ENCODE data around the gene JAKMIP1.

JAKMIP1 gene

DNA sequence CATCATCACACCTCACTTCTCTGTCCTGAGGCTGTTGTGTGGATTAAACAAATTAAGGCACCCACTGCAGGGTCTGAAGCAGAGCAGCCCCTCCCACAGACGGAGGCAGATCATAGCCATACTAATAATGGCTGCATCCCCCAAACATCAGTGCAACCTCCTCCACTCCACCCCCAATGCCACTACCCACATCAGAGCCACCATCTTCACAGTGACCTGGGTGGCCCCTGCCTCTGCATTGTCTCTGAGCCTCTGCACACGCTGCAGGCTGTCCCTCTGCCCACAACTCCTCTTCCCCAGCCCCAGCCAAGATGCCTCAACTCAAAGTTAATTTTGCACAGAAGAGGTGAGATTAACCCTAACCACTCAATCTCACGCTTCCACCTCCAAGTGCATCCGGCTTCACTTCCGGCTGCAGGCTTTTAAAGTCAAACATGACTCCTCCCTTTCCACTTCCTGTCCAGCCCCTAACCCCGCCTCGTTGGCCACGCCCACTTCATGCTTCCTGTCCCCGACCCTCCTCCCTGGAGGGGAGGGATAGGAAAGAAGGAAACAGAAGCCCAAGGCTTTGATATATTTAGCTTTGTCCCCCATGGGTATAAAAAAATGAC is 22.7 kb downstream of the JAKMIP1 start:
- H3K4me1 ChIP-seq (ENCODE audit: insufficient read depth, low read length): no peaks in the 10 kb centered on the region
- H2AFZ ChIP-seq (ENCODE audit: low read depth, low read length): no peak overlapping the region
- no peaks in the 10 kb centered on the region for H3K36me3 ChIP-seq (ENCODE audit: insufficient read depth, low read length)
- no peak overlapping the region for H3K4me3 ChIP-seq (ENCODE audit: low read length)
- no peaks in the 10 kb centered on the region for H3K9me3 ChIP-seq (ENCODE audit: low read length)
- H3K27me3 ChIP-seq (ENCODE audit: insufficient read depth, low read length): no peaks in the 10 kb centered on the region

DNA sequence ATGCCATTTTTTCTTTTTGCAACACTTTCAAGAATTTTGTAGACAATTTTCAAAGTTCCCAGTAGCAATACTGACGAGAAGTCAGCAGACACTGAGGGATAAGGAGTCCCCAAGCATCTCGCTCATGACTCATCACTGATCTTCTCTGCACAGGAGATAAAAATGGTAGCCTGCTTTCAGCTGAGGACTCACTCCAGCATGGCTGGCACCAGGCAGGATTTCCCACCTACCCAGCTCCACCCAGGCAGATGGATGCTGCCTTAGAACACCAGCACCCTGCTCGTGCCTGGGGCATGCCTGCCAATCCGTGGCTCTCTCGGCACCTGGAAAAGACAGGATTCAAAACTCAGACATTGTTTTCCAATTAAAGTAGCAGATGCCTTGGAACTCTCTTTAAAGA is 24.9 kb downstream of the JAKMIP1 start:
- Histone ChIP-seq H3K36me3 (ENCODE audit: insufficient read depth, low read length) (no peaks in the 10 kb centered on the region), H3K27me3 (ENCODE audit: insufficient read depth, low read length) (no peaks in the 10 kb centered on the region), H3K9me3 (ENCODE audit: low read length) (no peaks in the 10 kb centered on the region), H3K4me1 (ENCODE audit: insufficient read depth, low read length) (no peaks in the 10 kb centered on the region), H2AFZ (ENCODE audit: low read depth, low read length) (no peak overlapping the region), H3K4me3 (ENCODE audit: low read length) (no peak overlapping the region)

DNA sequence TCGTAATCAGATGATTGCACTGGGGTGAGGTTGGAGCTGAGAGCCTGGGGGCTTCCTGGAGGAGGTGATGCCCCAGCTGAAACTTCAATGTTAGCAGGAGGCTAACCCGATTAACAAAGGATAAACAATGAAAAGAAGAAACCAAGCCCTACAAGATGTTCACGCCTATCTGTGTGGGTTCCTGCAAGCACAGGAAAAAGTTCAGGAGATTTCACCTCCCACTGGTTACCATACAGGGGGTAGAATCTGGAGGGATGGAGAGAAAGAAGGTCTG is 27.5 kb downstream of the JAKMIP1 start:
- Histone ChIP-seq H3K27me3 (ENCODE audit: insufficient read depth, low read length) (no peaks in the 10 kb centered on the region), H2AFZ (ENCODE audit: low read depth, low read length) (no peak overlapping the region), H3K4me3 (ENCODE audit: low read length) (no peak overlapping the region), H3K4me1 (ENCODE audit: insufficient read depth, low read length) (no peaks in the 10 kb centered on the region), H3K9me3 (ENCODE audit: low read length) (no peaks in the 10 kb centered on the region), H3K36me3 (ENCODE audit: insufficient read depth, low read length) (no peaks in the 10 kb centered on the region)

DNA sequence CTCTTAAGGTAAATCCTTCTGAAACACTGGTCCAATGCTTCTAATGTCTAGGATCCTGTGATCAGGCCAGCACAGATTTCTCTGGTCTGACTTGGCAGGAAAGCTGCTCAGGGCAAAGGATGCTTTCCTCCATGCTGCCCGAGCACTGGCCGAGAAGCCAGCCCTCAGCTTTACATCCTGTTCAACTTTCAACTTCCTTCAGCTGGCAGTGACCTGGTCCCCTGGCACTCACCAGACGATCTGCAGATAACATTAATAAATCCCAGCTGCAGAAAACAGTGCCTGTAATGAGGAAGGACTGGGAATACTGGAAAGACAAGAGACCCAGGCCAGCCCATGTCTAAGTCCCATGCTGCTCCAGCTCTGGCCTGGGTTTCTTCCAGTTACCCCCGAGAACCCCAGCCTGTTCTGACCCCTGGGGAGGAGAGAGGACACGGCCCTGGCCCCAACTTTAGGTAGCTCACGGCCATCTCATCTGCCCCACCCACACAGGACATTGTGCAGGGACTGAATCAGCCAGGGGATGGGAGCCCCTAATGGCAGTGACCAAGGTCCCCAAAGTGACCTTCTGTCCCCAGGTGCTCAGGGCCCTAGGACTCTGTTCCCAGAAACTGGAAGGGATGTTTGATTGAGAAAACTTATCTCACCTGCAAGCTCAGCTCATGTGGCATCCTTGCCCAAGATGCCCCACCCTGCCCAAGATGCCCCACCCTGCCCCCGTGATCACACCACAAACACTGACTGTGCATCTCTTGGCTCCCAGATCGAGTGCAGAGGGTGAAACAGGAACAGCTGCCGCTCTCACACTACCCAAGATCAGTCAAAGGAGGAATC is 28.0 kb downstream of the JAKMIP1 start:
- Histone ChIP-seq H3K4me1 (ENCODE audit: insufficient read depth, low read length) (no peaks in the 10 kb centered on the region), H3K4me3 (ENCODE audit: low read length) (no peak overlapping the region), H2AFZ (ENCODE audit: low read depth, low read length) (no peak overlapping the region), H3K36me3 (ENCODE audit: insufficient read depth, low read length) (no peaks in the 10 kb centered on the region), H3K9me3 (ENCODE audit: low read length) (no peaks in the 10 kb centered on the region), H3K27me3 (ENCODE audit: insufficient read depth, low read length) (no peaks in the 10 kb centered on the region)

DNA sequence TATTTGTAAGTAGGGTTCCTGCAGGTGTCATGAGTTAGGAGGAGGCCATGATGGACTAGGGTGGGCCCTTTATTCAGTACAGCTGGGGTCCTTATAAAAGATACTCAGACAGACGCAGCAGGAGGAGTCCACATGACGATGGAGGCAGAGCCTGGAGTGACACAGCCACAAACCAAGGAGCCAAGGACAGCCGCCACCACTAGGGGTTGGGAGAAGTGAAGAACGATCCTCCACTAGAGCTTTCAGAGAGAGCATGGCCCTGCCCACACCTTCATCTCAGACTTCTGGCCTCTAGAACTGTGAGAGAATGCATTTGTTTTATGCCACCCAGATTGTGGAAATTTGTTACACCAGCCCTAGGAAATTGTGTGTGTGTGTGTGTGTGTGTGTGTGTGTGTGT is 31.1 kb downstream of the JAKMIP1 start:
- no peaks in the 10 kb centered on the region for H3K4me1 ChIP-seq (ENCODE audit: insufficient read depth, low read length)
- H3K27me3 ChIP-seq (ENCODE audit: insufficient read depth, low read length): no peaks in the 10 kb centered on the region
- H3K36me3 ChIP-seq (ENCODE audit: insufficient read depth, low read length): no peaks in the 10 kb centered on the region
- no peak overlapping the region for H3K4me3 ChIP-seq (ENCODE audit: low read length)
- no peak overlapping the region for H2AFZ ChIP-seq (ENCODE audit: low read depth, low read length)
- H3K9me3 ChIP-seq (ENCODE audit: low read length): no peaks in the 10 kb centered on the region

DNA sequence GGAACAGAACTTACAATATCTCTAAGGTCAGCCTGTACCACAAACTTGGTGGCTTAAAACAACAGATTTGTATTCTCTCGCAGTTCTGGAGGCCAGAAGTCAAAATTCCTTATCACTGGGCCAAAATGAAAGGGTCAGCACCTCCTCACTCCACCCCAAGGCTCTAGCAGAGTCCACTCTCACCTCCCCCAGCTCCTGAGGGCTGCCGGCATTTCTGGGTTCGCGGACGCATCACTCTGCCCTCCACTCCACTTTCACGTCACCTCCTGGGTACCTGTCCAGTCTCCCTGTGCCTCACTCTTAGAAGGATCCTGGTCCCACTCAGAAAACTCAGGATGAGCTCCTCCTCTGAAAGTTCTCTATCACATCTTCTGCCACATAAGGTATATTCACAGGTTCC is 34.6 kb downstream of the JAKMIP1 start:
- no peaks in the 10 kb centered on the region for H3K36me3 ChIP-seq (ENCODE audit: insufficient read depth, low read length)
- H3K4me3 ChIP-seq (ENCODE audit: low read length): no peak overlapping the region
- no peak overlapping the region for H2AFZ ChIP-seq (ENCODE audit: low read depth, low read length)
- H3K9me3 ChIP-seq (ENCODE audit: low read length): peaks cover 2% of the 10 kb centered on the region
- H3K27me3 ChIP-seq (ENCODE audit: insufficient read depth, low read length): no peaks in the 10 kb centered on the region
- H3K4me1 ChIP-seq (ENCODE audit: insufficient read depth, low read length): no peaks in the 10 kb centered on the region

DNA sequence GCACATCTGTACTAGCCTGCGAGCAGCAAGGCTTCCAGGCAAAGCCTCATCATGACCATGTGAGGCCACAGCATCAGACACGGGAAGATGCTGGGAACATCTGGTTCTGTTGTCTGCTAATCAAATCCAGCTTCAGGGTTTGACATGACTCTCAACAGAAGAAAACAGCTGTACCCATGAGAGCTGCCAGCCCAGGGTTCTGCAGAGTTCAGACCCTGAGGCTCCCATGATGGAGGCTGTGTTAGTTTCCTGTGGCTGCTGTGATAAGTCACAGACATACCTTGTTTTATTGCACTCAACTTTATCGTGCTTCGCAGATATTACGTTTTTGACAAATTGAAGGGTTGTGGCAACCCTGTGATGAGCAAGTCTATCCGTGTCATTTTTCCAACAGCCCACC is 37.5 kb downstream of the JAKMIP1 start:
- no peaks in the 10 kb centered on the region for H3K27me3 ChIP-seq (ENCODE audit: insufficient read depth, low read length)
- H3K9me3 ChIP-seq (ENCODE audit: low read length): peaks cover 2% of the 10 kb centered on the region
- H3K36me3 ChIP-seq (ENCODE audit: insufficient read depth, low read length): no peaks in the 10 kb centered on the region
- no peak overlapping the region for H2AFZ ChIP-seq (ENCODE audit: low read depth, low read length)
- H3K4me3 ChIP-seq (ENCODE audit: low read length): no peak overlapping the region
- no peaks in the 10 kb centered on the region for H3K4me1 ChIP-seq (ENCODE audit: insufficient read depth, low read length)

DNA sequence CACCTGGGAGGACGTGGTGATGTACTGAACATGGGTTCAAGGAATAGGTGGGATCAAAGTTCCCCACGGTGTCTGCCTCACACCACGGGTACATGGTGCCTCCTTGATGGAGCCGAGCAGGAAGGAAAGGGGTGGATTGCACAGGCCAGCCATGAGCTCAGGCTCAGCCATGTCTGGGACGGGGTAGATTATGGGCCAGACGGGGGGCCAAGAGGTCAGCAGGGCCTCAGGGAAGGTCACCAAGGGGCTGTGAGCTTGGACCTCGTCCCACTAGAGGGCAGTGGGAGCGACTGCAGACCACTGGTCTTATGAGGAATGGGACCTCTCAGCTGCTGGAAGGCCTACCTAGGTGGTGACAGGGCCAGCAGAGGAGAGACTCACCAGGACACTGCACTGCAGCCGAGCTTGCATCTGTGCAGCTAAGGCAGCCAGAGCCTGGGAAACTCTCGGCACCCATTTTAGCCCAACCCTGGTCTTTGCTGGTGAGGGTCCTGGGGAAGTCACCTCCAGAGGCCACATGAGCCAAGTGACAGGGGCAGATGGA is 38.4 kb downstream of the JAKMIP1 start:
- no peaks in the 10 kb centered on the region for H3K4me1 ChIP-seq (ENCODE audit: insufficient read depth, low read length)
- peaks cover 2% of the 10 kb centered on the region for H3K9me3 ChIP-seq (ENCODE audit: low read length)
- peaks cover under 1% of the 10 kb centered on the region for H3K27me3 ChIP-seq (ENCODE audit: insufficient read depth, low read length)
- no peak overlapping the region for H2AFZ ChIP-seq (ENCODE audit: low read depth, low read length)
- no peak overlapping the region for H3K4me3 ChIP-seq (ENCODE audit: low read length)
- no peaks in the 10 kb centered on the region for H3K36me3 ChIP-seq (ENCODE audit: insufficient read depth, low read length)

DNA sequence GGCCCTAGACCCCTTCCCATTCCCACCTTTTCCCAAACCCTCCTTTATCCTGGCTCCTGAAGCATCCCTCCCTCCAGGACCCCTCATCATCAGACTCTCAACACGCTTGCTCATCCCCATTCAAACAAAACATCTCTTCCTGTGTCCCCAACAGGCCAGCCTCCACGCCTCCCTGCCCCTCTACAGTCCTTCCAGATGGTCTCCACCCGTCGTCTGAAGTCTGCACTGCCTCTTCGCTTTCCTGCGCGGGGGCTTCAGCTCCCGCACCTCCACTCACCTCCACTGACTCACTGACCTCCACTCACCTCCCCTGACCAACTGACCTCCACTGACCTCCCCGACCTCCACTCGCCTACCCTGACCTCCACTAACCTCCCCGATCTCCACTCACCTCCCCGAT is 39.8 kb downstream of the JAKMIP1 start:
- Histone ChIP-seq H3K27me3 (ENCODE audit: insufficient read depth, low read length) (peaks cover 5% of the 10 kb centered on the region), H2AFZ (ENCODE audit: low read depth, low read length) (no peak overlapping the region), H3K36me3 (ENCODE audit: insufficient read depth, low read length) (no peaks in the 10 kb centered on the region), H3K4me1 (ENCODE audit: insufficient read depth, low read length) (no peaks in the 10 kb centered on the region), H3K4me3 (ENCODE audit: low read length) (no peak overlapping the region), H3K9me3 (ENCODE audit: low read length) (peaks cover 2% of the 10 kb centered on the region)

DNA sequence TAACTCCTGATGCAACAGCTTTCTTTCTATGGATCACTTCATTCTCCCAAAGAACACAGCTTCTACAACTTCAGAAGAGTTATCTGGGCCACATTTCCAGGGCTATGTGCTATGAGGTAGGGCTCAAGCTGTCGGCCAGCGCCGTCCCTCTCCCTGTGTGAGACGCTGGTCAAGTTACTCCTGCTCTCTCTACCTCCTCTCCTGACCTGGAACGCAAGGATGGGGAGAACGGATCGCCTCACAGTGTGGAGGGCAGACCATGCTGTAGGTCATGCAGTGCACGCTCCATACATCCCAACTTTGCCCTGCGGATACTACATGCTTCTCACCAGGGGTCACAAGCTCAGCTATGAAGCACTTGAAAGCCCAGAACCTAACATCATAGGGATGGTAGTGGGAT is 42.4 kb downstream of the JAKMIP1 start:
- Histone ChIP-seq H3K27me3 (ENCODE audit: insufficient read depth, low read length) (peaks cover 21% of the 10 kb centered on the region), H3K4me1 (ENCODE audit: insufficient read depth, low read length) (no peaks in the 10 kb centered on the region), H3K36me3 (ENCODE audit: insufficient read depth, low read length) (no peaks in the 10 kb centered on the region), H2AFZ (ENCODE audit: low read depth, low read length) (no peak overlapping the region), H3K9me3 (ENCODE audit: low read length) (peaks cover 2% of the 10 kb centered on the region), H3K4me3 (ENCODE audit: low read length) (no peak overlapping the region)

DNA sequence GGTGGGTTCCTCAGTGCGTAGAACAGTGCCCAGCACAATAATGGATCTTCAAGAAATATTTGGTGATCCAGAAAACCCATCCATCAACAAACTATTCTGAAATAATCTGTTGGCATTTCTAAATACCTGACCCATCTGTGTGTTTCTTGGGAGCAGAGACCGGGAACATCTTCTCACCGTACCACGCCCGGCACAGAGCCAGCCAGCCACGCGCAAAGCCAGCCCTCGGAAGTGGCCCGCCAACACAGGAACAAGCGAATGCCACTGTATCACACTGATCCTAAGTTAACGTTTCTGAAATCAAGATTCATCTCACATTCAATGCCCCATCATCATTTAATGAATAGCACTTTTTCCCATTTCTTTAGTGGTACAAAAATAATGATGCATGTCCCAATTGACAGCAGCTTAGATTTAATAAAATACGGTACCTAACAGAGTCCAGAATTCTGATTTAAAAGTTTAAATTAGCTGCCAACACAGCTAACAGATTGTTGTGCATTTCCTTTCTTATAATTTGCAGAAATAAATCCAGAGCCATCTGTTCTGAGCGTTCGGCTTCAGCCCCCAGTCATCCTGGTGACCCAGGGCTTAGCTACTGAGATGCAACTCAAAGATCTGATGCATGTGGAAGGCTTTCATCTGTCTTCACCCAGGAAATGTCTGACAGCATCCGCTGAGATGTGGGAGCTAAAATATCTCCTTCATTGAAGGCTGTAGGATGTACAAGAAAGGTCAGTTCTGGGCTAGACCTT is 44.2 kb downstream of the JAKMIP1 start:
- Histone ChIP-seq H3K9me3 (ENCODE audit: low read length) (no peaks in the 10 kb centered on the region), H3K4me3 (ENCODE audit: low read length) (no peak overlapping the region), H3K36me3 (ENCODE audit: insufficient read depth, low read length) (no peaks in the 10 kb centered on the region), H3K4me1 (ENCODE audit: insufficient read depth, low read length) (no peaks in the 10 kb centered on the region), H2AFZ (ENCODE audit: low read depth, low read length) (no peak overlapping the region), H3K27me3 (ENCODE audit: insufficient read depth, low read length) (peaks cover 27% of the 10 kb centered on the region)

DNA sequence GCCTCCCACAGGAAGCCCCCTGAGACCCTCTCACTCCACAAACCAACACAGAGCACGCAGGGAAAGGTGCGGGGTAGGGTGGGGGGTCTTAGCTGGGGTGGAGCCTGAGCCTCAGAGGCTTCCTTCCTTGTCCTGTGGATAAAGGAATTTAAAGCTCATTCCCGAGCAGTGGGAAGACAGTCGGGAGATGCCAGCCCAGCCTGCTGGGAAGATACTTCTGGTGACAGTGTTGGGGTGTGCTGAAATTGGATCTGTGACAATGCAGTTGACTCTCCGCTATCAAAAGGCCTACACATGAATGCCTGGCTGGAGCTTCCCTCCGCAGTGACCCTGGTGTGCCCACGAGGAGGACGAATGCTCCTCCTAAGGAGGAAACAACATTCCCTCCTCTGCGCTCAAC is 45.5 kb downstream of the JAKMIP1 start:
- H3K4me3 ChIP-seq (ENCODE audit: low read length): no peak overlapping the region
- no peaks in the 10 kb centered on the region for H3K9me3 ChIP-seq (ENCODE audit: low read length)
- peaks cover 31% of the 10 kb centered on the region for H3K27me3 ChIP-seq (ENCODE audit: insufficient read depth, low read length)
- no peaks in the 10 kb centered on the region for H3K36me3 ChIP-seq (ENCODE audit: insufficient read depth, low read length)
- no peak overlapping the region for H2AFZ ChIP-seq (ENCODE audit: low read depth, low read length)
- no peaks in the 10 kb centered on the region for H3K4me1 ChIP-seq (ENCODE audit: insufficient read depth, low read length)

DNA sequence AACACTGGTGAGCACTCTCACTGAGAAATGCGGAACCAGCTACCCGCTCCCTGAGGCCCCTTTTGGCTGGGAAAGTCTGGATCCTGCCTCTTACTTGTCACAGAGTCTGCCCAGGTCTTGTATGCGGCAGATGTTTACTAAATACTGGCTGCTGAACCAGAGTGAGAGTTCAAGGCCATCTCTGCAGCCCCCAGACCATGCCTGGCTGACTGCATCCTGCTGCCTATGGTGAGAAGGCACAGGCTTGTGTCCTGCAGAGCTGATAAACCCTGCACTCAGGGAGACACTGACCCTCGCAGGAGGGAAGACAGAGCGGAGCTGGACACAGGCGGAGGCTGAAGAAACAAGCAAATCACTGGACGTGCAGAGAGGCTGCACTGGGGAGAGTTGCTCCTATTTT is 46.5 kb downstream of the JAKMIP1 start:
- H2AFZ ChIP-seq (ENCODE audit: low read depth, low read length): no peak overlapping the region
- H3K36me3 ChIP-seq (ENCODE audit: insufficient read depth, low read length): no peaks in the 10 kb centered on the region
- H3K27me3 ChIP-seq (ENCODE audit: insufficient read depth, low read length): peaks cover 31% of the 10 kb centered on the region
- no peaks in the 10 kb centered on the region for H3K4me1 ChIP-seq (ENCODE audit: insufficient read depth, low read length)
- no peaks in the 10 kb centered on the region for H3K9me3 ChIP-seq (ENCODE audit: low read length)
- no peak overlapping the region for H3K4me3 ChIP-seq (ENCODE audit: low read length)
